ENCODE results near the gene SLC7A6.

- no peak for TF ChIP-seq CTCF (IDR thresholded peaks at IDR 0.05)
- TF ChIP-seq POLR2A (IDR thresholded peaks at IDR 0.05) = no peak
Measured at GRCh38 chr16:68257906-68258800, 6.2 kb upstream of the SLC7A6 start.
